ENCODE results near the gene OLFML3.
"Not testable (repeated sequence)": the region's sequence is repeated elsewhere in the genome, so short reads cannot be mapped to it uniquely, and the experiment has no call there.

Gene OLFML3, protein sequence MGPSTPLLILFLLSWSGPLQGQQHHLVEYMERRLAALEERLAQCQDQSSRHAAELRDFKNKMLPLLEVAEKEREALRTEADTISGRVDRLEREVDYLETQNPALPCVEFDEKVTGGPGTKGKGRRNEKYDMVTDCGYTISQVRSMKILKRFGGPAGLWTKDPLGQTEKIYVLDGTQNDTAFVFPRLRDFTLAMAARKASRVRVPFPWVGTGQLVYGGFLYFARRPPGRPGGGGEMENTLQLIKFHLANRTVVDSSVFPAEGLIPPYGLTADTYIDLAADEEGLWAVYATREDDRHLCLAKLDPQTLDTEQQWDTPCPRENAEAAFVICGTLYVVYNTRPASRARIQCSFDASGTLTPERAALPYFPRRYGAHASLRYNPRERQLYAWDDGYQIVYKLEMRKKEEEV

DNA sequence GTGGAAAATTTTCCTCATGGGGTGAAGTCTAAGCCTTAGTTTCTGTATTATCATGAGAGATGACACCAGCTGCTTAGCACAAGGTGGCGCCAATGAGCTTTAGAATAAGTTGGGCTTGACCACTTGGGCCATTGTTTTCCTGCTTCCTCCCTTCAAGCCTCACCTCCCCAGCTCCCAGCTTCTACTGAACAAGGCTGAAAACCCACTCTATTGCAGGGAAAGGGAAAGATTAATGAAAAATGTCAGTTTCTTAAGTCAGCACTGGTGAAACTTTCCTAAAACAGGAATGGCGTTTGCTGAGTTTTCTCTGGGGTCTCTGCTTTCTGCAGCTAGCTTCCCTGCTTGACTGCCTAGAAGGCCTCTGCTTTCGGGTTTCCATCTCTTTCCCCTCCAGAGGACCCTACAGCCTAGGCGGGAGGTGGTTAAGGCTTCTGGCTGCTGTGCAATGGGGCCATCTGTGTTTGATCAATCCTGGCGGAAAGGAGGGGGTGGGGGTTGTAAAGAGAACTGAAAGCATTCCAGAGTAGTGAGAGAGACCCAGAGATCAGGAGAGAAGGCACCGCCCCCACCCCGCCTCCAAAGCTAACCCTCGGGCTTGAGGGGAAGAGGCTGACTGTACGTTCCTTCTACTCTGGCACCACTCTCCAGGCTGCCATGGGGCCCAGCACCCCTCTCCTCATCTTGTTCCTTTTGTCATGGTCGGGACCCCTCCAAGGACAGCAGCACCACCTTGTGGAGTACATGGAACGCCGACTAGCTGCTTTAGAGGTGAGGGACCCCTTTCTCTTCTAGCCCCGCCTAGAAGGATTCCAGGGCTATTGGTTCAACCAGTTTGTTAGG, at the start of gene OLFML3:
Gene OLFML3 (plus strand): TSS at position 612 of the 840 bp plus-strand sequence. CDS start 43 bp downstream, at position 655.
- DNase-seq, result peak; percentile 54

DNA sequence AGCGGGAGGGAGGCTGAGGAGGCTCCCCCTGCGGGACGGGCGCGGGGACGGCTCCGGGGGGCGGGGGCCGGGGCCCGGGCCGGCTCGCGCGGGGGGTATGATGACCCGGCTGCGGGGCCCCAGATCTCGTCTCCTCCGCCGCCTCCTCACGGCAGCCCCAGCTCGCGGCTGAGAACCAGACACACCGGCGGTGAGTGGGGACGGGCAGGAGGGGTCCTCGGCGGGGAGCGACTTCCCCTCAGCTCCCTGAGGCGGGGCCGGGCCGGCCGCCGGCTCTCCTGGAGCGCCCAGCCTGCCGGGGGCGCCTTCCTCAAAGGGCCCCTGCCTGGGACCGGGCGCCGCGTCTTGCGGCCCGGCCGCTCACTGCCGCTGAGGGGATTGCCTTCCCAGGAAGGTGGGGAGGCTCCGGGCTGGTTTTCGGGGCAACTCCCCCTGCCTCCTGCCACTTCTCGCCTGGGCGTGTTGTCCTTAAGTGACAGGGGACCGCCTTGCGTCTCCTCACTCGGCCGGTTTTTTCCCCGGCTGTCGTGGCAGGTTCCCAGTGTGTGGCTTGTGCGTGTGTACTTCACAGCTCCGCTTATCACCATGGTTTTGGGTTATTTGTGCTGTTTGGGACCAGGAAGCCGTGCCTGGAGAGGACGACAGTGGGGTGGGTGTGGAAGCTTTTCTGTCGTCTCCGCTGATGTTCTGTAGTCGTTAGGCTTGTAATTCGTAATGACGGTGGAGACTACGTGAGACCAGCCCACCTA, 49.4 kb upstream of the OLFML3 start:
- DNase-seq, result no peak

DNA sequence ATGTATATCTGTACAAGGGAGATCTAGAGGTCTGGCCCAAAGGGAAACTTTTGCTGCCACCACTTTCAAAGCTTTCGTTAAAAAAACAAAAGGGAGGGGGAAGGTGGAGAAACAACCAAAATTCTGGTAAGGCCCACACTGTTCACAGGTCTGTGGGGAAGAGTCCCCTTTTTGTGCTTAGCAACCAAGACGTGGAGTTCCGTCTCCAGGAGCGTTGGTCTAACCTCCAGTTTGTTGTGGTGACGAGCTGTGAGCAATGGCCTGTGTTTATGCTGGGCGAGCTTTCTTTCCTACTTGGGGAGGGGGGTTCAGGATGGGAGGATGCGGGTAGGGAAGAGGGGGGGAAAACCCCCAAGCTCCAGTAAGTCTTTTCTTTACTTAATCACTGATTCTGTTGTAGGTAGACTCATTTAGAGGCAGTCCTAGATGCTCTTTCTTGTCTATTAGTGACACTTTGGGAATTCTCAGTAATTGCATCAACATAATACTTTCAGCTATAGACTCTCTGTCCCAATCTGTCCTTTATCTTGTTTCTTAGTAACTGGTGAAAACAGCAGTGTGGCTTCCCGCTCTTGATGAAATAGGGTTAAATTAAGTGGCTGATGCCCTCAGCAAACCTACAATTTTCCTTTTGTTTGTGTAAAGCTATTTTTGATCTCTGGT, 48.6 kb upstream of the OLFML3 start:
- no peak for DNase-seq

DNA sequence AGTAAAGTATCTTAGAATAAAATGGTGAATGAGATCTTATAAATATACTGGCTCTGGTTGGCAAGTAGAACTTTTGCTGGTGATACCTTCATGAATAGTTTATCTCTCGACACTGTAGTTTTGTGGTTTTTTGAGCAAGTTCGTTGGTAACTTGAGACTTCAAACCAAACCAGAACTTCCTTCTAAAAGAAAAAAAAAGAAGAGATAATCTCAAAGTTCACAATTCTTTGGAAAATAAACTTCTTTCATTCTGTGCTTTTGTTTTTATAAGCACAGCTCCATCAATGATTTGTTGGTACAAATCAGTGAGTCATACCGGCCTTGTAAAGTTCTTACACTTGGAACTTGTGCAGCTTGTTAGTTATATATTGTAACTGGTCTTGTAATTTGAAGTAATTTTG, 47.8 kb upstream of the OLFML3 start:
- DNase-seq, result no peak

DNA sequence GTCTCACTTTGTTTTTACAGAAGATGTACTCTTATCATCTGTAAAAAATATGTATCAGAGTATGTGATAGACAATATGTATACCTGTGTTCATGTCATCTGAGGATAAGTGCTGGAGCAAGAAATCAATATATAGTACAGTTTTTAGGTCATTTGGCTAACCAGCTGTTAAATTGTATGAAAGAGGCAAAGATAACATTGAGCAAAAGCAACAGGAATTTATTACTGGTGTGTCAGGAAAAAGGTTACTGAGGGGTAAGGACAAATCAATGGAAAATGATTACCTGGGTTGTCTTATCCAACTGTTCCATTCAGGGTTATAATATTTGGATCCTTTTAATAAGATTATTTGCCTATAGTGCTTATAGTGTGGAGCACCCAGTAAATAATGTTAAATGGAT, 45.3 kb upstream of the OLFML3 start:
- DNase-seq, result no peak

DNA sequence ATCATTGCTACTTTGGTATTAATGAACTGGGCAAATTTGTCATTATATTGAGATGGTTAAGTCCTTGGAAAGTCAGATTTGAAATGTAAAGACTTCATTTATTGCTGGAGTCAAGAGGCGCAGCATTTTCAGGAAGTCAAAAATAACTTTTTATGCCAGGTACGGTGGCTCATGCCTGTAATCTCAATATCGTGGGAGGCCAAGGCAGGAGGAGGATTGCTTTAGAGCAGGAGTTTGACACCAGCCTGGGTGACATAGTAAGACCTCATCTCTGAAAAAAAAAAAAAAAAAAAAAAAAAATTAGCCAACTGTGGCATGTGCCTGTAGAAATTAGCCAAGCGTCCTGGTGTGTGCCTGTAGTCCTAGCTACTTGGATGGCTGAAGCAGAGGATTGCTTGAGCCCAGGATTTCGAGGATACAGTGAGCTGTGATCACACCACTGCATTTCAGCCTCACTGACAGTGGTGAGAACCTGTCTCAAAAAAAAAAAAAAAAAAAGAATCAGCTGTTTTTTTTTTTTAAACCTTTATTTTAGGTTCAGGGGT, 44.7 kb upstream of the OLFML3 start:
- no peak for DNase-seq

DNA sequence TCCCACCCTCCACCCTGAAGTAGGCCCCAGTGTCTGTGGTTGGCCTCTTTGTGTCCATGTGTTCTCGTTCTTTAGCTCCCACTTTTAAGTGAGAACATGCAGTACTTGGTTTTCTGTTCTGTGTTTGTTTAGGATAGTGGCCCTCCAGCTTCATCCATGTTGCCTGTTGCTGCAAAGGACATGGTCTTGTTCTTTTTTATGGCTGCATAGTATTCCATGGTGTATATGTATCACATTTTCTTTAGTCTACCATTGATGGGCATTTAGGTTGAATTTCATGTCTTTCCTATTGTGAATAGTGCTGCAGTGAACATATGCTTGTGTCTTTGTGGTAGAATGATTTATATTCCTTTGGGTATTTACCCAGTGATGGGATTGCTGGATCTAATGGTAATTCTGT, 44.1 kb upstream of the OLFML3 start:
- DNase-seq, result no peak

DNA sequence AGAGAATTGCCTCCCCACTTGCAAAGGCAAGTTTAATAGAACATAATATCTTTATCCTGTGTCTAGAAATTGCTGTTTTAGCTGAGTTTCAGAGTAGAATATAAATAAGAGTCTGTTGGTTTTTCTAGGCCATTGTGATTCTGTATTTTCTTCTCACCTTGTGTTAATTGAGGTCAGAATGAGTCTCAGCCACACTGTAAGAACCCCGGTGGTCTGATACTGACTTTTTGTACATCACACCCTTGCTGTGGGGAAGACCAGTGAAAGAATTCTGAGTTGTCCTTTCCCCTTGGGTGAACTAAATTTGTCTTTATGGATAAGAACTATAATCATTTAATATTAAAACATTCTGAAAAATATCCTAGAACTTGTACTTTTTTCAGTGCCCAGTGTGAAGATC, 43.3 kb upstream of the OLFML3 start:
- DNase-seq, result no peak

DNA sequence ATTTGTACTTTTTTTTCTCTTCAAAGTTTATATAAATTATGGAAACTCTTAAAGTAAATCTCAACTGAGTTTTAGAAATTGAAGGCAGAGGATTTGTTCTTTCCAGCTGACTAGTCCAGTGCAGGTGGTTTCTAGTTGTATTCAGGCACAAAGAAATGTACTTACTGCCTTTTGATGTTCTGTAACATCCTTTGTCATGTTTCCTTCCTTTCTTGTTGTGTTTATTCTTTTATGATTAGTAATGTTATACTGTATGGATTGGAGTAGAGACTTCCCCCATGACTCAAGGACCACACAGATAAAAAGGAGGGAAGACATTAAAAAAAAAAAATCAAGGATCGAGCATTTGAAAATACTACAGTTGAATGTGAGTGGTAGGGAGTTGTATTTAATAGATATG, 42.1 kb upstream of the OLFML3 start:
- DNase-seq, result no peak

DNA sequence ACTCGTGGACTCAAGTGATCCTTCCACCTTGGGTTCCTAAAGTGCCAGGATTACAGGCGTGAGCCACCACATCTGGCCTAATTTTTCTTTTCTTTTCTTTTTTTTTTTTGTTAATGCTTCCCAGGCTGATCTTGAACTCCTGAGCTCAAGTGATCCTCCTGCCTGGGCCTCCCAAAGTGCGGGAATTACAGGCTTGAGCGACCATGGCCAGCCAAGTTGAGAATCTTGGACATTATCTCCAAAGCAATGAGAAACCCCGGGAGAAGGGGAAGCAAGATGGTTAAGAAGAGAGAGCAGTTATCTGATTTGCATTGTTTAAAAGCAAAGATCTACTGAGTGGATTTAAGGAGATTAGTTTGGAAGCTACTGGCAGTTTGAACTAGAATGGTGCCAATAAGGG, 41.1 kb upstream of the OLFML3 start:
- no peak for DNase-seq

DNA sequence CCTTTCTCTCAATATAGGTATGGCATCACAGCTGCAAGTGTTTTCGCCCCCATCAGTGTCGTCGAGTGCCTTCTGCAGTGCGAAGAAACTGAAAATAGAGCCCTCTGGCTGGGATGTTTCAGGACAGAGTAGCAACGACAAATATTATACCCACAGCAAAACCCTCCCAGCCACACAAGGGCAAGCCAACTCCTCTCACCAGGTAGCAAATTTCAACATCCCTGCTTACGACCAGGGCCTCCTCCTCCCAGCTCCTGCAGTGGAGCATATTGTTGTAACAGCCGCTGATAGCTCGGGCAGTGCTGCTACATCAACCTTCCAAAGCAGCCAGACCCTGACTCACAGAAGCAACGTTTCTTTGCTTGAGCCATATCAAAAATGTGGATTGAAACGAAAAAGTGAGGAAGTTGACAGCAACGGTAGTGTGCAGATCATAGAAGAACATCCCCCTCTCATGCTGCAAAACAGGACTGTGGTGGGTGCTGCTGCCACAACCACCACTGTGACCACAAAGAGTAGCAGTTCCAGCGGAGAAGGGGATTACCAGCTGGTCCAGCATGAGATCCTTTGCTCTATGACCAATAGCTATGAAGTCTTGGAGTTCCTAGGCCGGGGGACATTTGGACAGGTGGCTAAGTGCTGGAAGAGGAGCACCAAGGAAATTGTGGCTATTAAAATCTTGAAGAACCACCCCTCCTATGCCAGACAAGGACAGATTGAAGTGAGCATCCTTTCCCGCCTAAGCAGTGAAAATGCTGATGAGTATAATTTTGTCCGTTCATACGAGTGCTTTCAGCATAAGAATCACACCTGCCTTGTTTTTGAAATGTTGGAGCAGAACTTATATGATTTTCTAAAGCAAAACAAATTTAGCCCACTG, 38.7 kb upstream of the OLFML3 start:
- DNase-seq, result no peak

DNA sequence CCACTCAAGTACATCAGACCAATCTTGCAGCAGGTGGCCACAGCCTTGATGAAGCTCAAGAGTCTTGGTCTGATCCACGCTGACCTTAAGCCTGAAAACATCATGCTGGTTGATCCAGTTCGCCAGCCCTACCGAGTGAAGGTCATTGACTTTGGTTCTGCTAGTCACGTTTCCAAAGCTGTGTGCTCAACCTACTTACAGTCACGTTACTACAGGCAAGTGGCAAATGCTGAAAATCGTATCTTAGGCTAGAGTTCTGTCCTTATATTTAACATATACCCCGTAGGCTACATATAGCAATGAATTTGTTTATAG, 38.1 kb upstream of the OLFML3 start:
- DNase-seq, result no peak

DNA sequence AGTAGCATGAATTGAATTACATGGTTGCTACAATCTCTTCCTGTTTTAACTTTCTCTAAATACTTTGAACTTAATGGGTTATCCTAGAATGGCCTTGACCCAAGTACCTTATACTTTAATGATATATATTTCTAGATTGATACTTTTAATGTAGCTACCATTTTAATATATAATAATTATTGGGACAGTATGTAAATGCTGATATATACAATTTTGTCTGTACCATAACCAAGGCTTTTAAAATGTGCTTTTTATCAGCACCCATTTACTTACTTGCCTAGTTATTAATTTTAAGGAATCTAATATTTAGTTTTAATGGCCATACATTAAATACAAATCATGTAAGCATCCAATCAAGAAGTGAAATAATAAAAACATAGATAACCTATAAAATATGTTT, 36.7 kb upstream of the OLFML3 start:
- DNase-seq, result no peak

DNA sequence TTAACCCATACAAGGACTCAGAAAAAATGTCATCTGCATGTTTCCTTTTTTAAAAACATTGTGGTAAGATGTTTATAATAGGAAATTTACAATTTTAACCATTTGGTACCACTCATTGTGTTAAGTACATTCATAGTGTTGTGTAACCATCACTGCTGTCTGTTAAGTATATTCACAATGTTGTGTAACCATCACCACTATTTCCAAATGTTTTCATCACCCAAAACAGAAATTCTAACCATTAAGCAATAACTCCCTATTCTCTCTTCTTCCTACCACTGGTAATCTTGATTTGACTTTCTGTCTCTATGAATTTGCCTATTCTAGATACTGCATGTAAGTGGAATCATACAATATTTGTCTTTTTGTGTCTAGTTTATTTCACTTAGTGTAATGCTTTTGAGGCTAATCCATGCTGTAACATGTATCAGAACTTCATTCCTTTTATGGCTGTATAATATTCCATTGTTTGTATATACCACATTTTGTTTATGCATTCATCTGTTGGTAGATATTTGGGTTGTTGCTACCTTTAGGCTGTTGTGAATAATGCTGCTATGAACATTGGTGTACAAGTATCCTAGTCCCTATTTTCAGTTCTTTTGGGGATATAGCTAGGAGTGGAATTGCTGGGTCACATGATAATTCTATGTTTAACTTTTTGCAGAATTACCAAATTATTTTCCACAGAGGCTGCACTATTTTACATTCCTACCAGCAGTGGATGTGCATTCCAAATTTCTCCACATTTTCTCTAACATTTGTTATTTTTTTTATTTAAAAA, 36.1 kb upstream of the OLFML3 start:
- DNase-seq, result no peak

DNA sequence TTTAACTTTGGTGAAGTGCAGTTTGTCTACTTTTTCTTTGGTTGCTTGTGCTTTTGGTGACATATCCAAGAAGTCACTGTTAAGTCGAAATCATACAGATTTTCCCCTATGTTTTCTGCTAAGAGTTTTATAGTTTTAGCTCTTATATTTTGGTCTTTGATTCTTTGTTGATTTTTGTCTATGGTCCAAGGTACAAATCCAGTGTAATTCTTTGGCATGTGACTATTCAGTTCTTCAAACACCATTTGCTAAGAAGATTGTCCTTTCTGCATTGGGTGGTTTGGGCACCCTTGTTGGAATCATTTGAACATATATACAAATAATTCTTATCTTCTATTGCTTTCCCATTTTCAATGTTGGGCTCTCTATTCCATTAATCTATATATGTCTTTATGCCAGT, 33.9 kb upstream of the OLFML3 start:
- no peak for DNase-seq

DNA sequence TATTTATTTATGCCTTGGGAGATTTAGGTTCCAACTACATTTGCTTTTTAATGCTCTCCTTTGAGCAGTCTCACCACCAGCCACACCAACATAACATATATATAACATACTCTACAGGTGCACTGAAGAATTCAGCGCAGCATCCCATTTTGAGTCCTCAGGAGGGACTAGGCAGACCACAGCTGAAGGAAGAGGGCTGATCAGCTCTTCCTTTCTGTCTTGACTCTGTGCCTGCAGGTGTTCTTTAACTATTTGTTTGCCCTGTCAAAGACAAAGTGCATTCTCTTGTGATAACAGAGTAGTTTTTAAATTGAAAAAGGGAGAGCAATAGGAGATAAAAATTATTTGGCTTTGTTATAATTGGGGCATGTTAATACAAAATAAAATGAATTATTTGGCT, 33.2 kb upstream of the OLFML3 start:
- DNase-seq, result no peak

DNA sequence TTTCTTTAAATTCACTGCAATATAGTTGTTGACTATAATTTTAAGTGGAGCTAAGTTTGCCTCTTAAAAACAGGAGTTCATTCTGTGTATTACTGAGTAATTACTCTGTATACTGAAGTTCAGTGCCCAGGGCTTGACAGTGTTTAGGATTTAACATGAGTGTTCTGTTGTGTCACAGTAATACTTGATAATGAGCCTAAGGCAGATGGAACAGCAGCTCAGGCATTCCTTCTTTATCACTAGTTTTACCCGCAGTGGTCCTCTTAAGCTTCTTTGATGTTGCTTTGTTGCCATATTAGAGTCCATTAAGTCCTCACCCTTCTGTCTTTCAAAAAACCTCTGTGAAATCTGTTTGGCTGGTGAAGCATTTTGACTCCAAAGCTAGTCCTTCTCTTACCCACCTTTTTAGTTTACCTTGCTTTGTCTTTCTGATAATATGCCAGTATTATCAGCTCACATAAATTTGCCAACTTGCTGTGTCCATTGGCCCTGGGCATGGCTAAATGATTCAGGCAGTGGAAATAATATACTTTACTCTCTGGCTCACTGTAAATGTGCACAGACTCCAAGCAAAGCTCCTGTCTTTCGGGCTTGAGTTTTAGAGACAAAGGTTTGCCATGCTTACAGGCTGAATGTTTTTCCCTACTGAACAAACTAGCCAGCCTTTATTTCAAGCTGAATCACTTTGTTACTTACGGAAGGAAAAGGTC, 32.4 kb upstream of the OLFML3 start:
- no peak for DNase-seq

DNA sequence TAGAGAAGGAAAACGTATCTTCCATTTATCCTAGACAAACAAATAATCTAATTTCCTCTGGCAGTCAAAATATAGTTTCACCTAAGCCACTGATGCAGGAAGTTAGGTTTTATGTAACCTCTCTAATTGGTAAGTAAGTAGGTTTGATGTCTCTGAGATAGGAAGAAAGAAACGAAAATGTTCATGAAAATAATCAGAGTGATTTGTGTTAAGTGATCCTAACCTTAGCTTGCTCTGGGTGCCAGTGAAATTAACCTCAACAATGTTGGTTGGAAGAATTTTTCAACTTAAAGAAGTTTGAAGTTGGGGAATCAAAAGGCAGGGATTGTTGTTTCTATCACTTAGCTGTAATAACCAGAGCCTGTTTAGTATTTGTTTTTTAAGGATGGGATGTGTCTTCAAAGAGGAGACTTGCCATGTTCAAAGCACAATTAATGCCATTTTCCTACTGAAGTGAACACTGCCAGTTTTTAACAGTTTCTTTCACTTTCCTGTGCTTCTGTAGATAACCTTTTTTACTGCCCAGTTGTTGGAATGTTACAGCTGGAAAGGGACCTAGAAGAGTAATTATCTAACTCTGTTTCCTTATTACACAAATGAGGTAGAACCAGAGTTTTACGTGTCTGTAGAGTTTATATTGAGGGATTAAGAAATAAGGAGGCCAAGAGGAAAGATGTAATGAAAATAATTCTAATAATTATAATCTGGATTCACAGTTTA, 31.7 kb upstream of the OLFML3 start:
- DNase-seq, result no peak

DNA sequence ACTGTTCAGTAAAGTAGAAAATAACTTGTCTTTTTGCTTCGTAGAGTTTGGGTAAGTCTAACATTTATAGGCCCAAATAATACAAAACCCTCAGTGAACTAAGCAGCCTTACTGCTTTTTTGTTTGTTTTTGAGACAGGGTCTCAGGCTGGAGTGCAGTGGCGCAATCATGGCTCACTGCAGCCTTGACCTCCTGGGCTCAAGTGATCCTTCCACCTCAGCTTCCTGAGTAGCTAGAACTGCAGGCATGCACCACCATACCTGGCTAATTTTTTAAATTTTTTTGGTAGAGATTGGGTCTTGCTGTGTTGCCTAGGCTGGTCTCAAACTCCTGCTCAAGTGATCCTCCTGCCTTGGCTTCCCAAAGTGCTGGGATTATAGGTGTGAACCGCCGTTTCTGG, 31.1 kb upstream of the OLFML3 start:
- DNase-seq, result not testable (repeated sequence)

DNA sequence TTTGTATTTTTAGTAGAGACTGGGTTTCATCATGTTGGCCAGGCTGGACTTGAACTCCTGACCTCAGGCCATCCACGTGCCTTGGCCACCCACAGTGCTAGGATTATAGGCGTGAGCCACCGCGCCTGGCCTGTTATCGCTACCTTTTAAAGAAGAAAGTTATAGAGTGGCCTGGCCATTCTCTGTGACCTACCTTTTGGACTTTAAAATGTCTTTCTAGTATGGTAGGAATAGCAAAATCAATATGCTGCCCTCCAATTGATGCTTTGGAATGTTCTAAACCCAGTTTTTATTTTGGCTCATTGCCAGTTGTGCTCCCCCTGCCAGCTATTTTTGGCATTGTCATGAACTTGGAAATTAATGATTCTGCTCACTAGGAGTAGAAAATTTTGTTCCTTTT, 30.3 kb upstream of the OLFML3 start:
- no peak for DNase-seq
